NCI-H748 treated with DMSO at 0.1 percent for 48 hours (cell line): ENCODE measurements around the gene UIMC1.
"Not testable (repeated sequence)": the region's sequence is repeated elsewhere in the genome, so short reads cannot be mapped to it uniquely, and the experiment has no call there.

ENCODE experiments used
- DNase-seq: peaks from one replicate; lab custom pipeline; 2025; lab: John Stamatoyannopoulos, UW

UIMC1 gene

DNA sequence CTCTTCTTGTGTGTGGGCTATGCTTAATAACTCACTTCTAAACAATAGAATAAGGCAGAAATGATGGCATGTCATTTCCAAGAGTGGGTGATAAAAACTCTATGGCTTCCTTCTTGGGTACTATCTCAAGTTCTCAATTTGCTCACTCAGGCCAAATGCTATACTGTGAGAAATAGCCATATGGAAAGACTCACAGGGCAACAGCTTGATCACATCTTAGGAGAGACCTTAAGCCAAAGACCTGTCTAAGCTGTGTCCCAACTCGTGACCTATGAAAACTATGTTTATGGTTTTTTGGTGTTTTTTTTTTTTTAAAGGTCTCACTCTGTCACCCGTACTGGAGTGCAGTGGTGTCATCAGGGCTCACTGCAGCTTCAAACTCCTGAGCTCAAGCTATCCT is 2.1 kb upstream of the UIMC1 start:
- DNase-seq: no peak

DNA sequence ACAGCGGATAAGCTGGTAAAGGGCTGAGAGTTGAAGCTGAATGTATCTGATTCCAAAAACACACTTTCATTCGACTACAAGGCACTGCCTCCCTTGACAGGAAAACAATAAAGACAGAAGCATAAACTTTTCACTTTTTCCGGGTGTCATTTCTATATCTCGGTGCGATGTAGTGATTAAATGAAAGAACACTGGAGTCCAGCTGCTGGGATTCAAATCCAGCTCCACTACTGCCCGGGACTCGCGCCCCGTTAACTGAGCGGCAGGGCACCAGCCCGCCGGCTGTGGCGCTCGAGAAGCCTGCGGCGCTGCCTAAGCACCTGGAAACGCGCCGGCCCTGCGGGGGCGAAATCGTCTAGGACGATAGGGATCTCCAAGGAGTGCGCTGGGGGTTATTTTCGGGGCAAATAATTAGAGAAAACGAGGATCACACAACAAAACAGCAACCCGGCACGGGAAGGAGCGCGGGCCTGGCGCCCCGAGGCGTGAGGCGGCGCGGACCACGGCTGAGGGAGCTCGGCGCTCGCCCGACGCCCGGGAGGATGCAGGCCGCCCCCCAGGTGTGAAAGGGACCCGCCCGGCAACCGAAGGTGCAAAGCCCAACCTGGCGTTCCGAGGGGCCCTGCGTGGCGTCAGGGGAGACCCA is 837 bp downstream of the UIMC1 start:
- DNase-seq: no peak

DNA sequence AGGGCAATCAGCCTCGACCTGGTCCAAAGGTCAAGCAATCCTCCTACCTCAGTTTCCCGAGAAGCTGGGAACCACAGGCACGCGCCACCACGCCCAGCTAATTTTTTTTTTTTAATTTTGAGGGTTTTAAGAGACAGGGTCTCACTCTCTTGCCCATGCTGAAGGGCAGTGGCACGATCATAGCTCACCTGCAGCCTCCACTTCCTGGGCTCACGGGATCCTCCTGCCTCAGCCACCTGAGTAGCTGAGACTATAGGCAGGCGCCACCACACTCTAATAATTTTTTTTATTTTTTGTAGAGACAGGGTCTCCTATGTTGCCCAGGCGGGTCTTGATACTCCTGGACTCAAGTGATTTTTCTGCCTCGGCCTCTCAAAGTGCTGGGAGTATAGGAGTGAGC is 1.6 kb downstream of the UIMC1 start:
- no peak for DNase-seq

DNA sequence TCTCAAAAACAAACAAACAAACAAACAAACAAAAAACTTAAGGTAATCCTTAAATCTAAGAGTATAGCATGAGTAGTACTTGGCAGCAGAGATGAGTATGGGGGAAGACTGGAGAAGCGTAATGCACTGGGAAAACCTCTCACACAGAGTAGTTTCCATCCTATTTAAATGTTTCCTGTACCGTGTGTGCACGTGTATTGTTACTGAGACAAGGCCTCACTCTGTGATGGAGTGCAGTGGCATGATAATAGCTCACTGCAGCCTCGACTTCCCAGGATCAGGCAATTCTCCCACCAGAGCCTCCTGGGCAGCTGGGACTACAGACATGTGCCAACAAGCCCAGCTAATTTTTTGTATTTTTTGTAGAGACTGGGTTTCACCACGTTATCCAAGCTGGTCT is 2.9 kb downstream of the UIMC1 start:
- no peak for DNase-seq

DNA sequence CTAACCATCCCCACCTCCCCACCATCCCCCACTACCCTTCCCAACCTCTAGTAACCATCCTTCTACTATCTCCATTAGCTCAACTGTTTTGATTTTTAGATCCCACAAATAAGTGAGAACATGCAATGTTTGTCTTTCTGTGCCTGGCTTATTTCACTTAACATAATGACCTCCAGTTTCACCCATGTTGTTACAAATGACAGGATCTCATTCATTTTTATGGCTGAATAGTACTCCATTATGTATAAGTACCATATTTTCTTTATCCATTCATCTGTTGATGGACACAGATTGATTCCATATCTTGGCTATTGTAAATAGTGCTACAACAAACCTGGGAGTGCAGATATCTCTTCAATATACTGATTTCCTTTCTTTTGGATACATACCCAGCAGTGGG is 7.1 kb downstream of the UIMC1 start:
- not testable (repeated sequence) for DNase-seq

DNA sequence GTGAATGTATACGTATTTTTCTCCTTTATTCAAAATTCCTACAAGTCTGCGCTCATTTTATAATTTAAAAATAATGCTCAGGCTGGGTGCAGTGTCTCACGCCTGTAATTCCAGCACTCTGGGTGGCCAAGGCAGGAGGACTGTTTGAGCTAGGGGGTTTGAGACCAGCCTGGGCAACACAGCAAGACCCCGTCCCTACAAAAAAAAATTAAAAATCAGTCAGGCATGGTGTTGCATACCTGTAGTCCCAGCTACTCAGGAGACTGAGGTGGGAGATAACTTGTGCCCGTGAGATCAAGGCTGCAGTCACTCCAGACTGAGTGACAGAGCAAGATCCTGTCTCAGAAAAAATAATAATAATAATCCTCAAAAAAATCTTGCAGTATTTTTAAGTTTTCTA is 7.8 kb downstream of the UIMC1 start:
- DNase-seq: no peak

DNA sequence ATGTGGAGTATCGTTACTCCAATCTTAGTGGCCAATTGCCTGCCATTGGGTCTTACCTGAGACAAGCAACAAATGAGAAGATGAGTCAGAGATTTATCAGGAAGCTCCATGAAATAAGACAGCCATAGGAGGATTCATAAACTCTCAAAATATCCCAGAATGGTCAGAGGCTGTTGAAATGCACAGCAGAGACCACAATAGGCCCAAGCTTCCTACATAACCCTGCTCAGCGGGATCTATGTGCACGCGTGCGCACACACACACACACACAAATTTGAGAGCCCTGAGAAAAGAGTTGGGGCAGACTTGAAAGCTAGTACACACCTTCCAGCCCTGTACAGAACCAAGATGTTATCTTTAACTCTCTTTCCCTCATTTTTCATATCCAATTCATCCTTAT is 9.8 kb downstream of the UIMC1 start:
- DNase-seq: no peak

DNA sequence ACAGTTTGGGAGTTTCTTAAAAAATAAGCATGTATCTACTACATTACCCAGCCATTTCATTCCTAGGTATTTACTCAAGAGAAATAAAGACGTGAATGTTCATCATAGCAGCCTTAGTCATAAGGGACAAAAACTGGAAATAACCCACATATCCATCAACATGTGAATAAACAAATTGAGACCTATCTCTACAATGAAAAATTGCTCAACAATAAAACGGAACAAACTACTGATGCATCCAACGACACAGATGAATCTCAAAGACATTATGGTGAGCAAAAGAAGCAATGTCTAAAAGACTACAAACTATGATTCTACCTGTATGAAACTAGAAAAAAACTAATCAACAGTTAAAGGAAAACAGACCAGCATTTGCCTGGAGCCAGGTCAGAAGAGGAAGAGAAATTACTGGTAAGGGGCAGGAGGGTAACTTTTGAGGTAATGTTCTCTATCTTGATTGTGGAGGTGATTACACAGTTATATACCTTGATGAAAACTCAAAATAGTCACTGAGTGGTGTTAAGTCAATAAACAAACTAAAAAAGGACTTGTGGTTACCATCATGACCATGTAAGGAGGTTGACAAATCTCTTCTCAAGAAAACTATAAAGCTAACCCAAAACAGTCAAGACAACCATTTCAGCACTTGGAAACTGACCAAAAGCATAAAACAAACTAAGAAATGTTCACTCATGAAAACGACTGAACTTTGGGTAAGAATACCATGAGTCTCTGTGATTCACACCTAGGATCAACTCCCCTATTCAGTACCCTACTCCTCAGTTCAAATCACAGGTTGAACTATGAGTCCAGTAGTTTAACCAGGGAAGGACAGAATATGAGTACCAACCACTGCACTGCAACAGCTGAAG is 10.4 kb downstream of the UIMC1 start:
- DNase-seq: no peak

DNA sequence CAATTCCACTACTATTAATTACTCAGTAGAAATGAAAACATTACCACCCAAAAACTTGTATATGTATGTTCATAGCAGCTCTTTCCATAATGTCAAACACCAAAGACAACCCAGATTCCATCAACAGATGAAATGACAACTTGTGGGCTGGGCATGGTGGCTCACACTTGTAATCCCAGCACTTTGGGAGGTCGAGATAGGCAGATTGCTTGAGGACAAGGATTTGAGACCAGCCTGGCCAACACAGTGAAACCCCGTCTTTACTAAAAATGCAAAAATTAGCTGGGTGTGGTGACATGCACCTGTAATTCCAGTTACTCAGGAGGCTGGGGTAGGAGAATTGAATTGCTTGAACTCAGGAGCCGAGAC is 11.5 kb downstream of the UIMC1 start:
- DNase-seq: no peak

DNA sequence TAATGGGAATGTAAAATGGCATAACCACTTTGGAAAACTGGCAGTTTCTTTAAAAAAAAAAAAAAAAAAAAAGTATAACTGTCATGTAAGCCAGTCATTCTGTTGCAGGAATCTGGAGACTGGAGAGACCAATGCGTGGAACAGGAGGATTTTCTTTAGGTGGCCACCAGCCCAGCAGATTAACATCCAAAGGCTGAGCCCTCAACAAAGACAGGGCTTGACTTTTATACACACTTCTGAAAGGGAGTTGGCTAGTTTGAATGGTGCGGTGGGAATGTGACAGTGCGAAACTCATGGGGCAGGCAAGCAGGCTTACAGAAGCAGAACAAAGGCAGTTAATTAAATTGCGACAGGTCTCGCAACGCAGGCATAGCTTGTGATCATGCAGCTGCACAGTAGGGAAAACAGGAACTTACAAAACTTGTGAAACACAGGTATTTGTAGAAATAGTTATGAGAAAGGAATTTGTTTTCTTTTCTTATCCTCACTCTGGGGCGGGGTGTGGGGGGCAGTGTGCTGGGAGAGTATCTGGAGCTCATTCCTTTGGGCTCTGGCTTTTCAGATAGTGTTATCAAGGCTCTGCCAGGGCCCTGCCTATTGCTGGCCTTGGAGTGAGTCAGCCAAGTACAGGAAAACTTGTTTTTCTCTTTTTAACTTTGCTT is 12.0 kb downstream of the UIMC1 start:
- DNase-seq: no peak

DNA sequence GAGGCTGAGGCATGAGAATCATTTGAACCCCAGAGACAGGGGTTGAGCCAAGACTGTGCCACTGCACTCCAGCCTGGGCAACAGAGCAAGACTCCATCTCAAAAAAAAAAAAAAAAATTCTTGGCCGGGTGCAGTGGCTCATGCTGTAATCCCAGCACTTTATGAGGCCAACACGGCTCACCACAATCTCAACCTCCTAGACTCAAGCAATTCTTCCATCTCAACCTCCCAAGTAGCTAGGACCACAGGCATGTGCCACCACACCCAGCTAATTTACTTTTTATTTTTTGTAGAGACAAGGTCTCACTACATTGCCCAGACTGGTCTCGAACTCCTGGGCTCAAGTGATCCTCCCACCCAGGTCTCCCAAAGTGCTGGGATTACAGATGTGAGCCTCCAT is 13.5 kb downstream of the UIMC1 start:
- not testable (repeated sequence) for DNase-seq

DNA sequence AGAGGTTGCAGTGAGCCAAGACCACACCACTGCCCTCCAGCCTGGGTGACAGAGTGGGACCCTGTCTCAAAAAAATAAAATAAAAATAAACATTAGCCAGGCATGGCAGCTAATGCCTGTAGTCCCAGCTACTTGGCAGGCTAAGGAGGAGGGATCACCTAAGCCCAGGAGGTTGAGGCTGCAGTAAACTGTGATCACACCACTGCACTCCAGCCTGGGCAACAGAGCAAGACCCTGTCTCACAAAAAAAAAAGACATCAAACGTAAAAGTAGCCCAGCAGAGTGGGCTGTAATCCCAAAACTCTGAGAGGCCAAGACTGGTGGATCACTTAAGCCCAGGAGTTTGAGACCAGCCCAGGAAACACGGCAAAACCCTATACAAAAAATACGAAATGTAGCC is 19.0 kb downstream of the UIMC1 start:
- DNase-seq: no peak

DNA sequence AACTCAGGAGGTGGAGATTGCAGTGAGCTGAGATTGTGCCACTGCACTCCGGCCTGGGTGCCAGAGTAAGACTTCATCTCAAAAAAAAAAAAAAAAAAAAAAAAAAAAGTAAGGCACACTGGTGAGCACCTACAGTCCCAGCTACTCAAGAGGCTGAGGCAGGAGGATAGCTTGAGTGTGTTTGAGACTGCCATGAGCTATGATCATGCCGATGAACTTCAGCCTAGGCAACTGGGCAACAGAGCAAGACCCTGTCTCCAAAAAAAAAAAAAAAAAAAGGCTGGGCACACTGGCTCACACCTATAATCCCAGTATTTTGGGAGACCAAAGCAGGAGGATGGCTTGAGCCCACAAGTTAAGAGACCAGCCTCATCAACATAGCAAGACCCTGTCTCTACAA is 20.3 kb downstream of the UIMC1 start:
- DNase-seq: no peak

DNA sequence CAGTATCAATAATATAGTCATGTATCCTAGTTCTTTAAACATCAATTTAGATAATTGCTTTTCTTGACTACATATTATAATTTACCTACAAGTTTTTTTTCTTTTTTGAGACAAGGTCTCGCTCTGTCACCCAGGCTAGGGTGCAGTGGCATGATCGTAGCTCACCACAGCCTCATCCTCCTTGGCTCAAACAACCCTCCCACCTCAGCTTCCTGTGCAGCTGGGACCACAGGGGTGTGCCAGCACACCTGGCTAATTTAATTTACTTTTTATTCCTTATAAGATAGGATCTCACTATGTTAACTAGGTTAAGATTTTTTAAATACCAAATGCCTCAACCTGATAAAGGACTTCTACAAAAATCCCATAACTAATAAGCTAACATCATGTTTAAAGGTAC is 21.1 kb downstream of the UIMC1 start:
- DNase-seq: no peak

DNA sequence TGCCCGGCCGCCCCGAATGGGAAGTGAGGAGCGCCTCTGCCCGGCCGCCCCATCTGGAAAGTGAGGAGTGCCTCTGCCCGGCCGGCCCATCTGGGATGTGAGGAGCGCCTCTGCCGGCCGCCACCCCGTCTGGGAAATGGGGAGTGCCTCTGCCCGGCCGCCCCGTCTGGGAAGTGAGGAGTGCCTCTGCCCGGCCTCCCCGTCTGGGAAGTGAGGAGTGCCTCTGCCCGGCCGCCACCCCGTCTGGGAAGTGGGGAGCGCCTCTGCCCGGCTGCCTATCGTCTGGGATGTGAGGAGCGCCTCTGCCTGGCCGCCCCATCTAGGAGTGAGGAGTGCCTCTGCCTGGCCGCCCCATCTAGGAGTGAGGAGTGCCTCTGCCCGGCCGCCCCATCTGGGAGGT is 22.4 kb downstream of the UIMC1 start:
- DNase-seq: not testable (repeated sequence)

DNA sequence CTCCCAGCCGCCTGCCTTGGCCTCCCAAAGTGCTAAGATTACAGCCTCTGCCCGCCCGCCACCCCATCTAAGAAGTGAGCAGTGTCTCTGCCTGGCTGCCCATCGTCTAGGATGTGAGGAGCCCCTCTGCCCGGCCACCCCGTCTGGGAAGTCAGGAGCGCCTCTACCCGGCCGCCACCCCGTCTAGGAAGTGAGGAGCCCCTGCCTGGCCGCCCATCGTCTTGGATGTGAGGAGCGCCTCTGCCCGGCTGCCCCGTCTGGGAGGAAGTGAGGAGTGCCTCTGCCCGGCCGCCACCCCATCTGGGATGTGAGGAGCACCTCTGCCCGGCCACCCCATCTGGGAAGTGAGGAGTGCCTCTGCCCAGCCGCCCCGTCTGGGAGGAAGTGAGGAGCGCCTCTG is 23.0 kb downstream of the UIMC1 start:
- not testable (repeated sequence) for DNase-seq

DNA sequence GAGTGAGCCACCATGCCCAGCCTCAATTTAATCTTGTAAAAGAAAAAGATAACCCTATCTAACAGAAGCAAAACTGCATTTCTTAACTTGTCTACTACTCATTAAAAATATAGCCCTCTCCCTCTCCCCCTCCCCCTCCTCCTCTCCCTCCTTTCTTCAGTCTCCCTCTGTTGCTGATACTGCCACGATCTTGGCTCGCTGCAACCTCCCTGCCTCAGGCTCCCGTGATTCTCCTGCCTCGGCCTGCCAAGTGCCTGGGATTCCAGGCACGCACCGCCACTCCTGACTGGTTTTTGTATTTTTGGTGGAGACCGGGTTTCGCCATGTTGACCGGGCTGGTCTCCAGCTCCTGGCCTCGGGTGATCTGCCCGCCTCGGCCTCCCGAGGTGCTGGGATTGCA is 23.5 kb downstream of the UIMC1 start:
- DNase-seq: not testable (repeated sequence)

DNA sequence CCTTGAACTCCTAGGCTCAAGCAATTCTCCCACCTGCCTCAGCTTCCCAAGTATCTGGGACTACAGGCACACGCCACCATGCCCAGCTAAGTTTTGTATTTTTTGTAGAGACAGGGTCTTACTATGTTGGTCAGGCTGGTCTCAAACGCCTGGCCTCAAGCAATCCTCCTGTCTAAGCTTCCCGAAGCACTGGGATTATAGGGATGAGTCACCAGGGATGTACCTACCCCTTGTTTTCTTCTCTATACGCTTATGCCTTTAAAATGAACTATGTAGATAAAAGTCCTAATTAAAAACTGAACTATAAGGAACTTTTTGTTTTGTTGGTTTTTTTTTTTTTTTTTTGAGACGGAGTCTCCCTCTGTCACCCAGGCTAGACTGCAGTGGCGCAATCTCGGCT is 25.8 kb downstream of the UIMC1 start:
- no peak for DNase-seq

DNA sequence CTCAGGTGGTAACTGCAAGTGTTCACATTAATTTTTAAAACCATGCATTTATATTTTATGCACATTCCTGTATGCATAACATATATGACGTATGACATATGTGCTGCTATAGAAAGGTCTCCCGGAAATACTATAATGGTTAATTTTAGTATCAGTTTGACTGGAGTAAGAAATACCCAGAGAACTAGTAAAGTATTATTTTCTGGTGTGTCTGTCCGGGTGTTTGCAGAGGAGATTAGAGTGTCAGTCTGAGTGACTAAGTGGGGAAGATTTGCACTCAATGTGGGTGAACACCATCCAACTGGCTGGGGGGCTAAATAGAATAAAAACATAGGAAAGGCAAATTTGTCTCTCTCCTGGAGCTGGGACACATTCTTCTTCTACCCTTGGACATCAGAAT is 26.9 kb downstream of the UIMC1 start:
- DNase-seq: no peak

DNA sequence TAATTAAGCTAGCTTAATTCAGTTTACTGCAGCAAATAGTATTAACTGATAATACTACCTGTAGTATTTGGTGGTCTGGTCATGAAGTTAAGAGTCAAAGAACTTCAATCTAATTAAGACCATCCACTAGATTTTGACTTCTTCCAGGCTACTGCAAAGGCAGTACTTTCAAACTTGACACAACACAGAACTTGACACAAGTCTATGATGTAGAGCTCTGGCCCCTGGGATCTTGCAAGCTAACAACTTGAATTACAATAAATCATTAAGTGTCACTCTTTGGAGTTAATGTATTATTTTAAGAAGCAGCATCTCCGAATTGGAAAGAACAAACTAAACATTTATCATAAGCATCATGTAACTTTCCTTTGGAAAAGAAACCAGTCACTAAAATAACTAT is 40.9 kb downstream of the UIMC1 start:
- DNase-seq: no peak

DNA sequence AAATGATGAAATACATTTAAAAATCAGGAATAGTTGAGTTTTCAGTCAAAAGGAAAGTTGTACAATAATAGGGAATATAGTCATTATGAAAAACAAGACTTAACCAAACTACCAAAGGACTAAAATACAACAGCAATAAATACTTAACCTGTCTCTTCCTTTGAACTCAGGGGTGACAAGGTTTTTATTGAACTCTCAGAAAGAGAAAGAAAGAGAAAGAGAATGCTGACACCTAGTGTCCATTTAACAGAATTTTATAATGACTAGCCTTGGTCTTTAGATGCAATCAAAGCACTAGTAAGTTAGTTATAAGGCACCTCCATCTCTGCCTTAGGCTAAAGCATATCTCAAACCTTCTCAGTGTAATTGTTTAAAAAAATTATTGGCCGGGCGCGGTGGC is 47.5 kb downstream of the UIMC1 start:
- peak; percentile 32 for DNase-seq

DNA sequence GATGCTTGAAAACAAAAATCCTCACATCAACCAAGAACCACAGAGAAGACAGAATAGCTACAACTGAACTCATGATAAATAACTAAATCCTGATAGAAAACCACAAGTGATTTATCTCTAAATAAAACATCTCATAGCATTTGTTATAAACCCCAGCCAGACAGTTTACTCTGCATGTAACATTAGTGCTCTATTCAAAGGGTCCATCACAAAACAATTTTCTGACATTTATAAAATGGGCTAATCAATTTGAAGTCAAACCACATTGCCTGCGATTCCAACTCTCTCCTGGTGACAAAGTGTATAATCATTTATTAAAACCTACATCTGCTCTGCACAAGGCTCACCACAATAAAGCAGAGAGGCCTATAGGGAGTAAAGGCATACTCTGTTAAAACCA is 49.8 kb downstream of the UIMC1 start:
- DNase-seq: no peak

DNA sequence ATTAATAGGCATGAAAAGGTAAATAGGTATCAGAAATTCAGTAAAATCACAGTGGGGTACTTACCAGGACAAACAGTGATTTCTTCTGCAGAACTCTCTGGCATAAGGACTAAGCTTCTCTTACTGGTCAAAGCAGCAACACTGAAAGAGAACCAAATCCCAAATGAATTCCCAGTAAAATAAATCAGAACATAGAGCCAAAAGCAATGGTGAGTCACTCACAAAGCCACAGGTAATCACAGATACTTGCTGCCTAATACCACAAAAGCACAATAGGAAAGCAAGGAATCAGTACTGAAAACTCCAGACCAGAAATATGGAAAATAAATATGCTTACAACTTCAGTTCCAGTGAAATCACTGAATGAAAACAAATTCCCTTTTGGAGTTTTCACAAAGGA is 50.7 kb downstream of the UIMC1 start:
- DNase-seq: no peak
